Measurements from ENCODE around the gene ATF7. TPM values are rescaled to one million over a fixed set of nuclear protein-coding genes. Genes with fewer than 3 reads are reported as not detected.
A peak's percentile ranks its signal among the peaks of the same experiment; 100 is the strongest.

Gene ATF7
- total and polyA plus RNA-seq, 5 donors from 2014 or later = 11.6 to 41.0 (median 15.8) TPM

DNA sequence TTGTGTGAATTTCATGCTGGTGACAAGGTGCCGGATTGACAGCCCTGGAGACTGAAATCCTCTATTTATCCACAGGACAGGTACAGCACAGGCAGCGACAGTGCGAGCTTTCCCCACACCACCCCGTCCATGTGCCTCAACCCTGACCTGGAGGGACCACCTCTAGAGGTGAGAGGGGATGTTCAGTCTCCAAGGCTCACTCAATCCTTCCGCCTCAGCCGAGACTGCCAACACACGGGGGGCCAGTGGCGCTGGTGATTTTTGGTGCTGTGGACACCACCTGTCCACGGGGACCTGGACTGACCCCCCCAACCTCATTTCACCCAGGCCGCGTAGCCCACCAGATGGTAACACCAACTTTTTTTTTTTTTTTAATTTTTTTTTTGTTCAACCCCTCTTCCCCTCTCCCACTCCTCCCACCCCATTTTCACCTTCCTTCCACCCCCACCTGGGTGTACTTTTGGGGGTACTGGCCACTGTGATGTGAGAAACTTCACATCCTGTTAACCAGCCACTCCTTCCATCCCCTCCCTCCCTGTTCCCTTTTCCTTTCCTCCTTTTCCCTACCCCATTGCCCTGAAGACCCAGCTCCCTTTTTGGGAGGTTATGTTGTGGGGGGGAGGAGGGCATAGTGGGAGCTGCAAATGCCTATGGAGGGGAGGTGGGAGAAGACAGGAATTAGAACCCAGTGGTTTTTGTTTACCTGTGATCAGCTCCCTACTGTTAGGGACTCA, 161.3 kb downstream of the ATF7 start:
- peaks cover 99% of the 10 kb centered on the region for H3K36me3 ChIP-seq (ENCODE audit: control insufficient read depth, insufficient read depth, low read length)
- H3K27me3 ChIP-seq (ENCODE audit: control insufficient read depth, insufficient read depth, low read length) = no peaks in the 10 kb centered on the region
- ATAC-seq (ENCODE audit: low read depth in 2 of 2) = no peak
- H3K9me3 ChIP-seq (ENCODE audit: control insufficient read depth in 2 of 2, low read length in 2 of 2) = no peaks in the 10 kb centered on the region
- Mint-ChIP-seq H3K9me3 (no peaks in the 10 kb centered on the region), H3K27me3 (no peaks in the 10 kb centered on the region), H3K4me1 (peaks cover 12 to 47% (median 16%) of the 10 kb centered on the region in 4 donors), H3K27ac (peak overlapping the region in 1 of 3 donors; percentile 71), H3K4me3 (peak overlapping the region in 1 of 4 donors; percentile 73), H3K36me3 (peaks cover 65% of the 10 kb centered on the region)
- DNase-seq = no peak
- H3K4me3 ChIP-seq (ENCODE audit: low read depth, low read length) = no peak overlapping the region
- H3K4me1 ChIP-seq (ENCODE audit: control insufficient read depth, insufficient read depth, low read length, poor library complexity, severe bottlenecking) = no peaks in the 10 kb centered on the region
- H3K27ac ChIP-seq (ENCODE audit: insufficient read depth, low read length, poor library complexity, severe bottlenecking) = peak overlapping the region; percentile 30

DNA sequence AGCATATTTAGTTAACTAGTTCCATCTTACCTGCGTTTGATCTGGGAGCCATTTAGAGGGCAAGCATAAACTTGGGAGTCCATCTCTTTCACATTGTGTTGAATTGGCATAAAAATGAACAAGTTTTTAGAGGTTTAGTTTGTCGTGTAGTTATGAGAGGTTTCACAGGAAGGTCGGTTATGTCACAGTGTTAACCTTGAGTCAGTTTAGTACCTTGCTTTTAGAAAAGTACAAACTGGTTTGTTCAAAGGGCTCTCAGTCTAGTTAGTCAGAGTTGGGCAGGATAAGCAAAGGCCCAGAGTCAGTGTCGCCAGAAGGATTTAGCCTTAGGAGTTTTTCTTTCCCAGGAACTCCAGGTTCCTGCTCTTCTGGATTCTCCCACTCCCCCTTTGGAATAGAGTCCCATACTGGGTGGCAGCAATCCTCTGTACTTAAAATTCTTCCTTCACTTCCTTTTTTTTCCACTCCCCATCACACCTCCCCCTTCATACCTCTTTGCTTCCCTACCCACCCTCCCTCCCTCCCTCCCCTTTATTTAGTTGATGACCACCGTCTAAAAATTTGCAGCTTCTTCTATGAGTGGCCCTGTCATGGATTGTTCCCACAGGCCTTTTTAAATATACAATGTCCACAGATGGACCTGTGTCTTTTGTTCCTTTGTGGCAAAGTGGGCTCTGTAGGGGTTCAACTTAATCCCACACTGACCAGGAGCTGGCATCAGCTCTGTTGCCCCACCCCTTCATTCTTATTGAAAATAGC, 162.2 kb downstream of the ATF7 start:
- H3K27ac ChIP-seq (ENCODE audit: insufficient read depth, low read length, poor library complexity, severe bottlenecking) = no peak overlapping the region
- H3K9me3 ChIP-seq (ENCODE audit: control insufficient read depth in 2 of 2, low read length in 2 of 2) = no peaks in the 10 kb centered on the region
- Mint-ChIP-seq H3K4me1 (peaks cover 15 to 50% (median 19%) of the 10 kb centered on the region in 4 donors), H3K27ac (peak overlapping the region in 1 of 3 donors; percentile 9), H3K36me3 (peaks cover 70% of the 10 kb centered on the region), H3K4me3 (no peak overlapping the region), H3K9me3 (no peaks in the 10 kb centered on the region), H3K27me3 (no peaks in the 10 kb centered on the region)
- no peaks in the 10 kb centered on the region for H3K27me3 ChIP-seq (ENCODE audit: control insufficient read depth, insufficient read depth, low read length)
- H3K36me3 ChIP-seq (ENCODE audit: control insufficient read depth, insufficient read depth, low read length) = peaks cover 99% of the 10 kb centered on the region
- ATAC-seq (ENCODE audit: low read depth in 2 of 2) (no peak), DNase-seq (no peak)
- H3K4me3 ChIP-seq (ENCODE audit: low read depth, low read length) = no peak overlapping the region
- H3K4me1 ChIP-seq (ENCODE audit: control insufficient read depth, insufficient read depth, low read length, poor library complexity, severe bottlenecking) = no peaks in the 10 kb centered on the region

DNA sequence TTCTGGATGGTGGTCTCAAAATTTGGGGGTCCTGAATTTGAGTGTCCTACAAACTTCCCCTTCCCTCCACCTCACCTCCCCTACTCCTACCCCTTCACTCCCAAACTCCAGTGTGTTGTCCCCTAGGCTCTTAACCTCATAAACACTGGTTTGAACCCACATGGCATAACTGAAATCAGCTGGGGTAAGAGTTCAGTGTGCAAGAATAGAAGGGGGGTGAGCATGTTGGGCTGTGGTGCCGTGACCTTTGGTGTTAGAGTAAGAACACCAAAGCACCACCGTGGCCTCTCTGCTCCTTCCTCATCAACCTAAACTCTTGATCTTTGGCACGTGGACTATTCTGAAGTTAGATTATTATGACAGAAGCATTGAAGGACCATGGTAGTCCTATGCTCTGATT, 163.2 kb downstream of the ATF7 start:
- Mint-ChIP-seq H3K4me3 (no peak overlapping the region), H3K4me1 (peaks cover 16 to 52% (median 21%) of the 10 kb centered on the region in 4 donors), H3K27me3 (no peaks in the 10 kb centered on the region), H3K27ac (no peak overlapping the region), H3K36me3 (peaks cover 63% of the 10 kb centered on the region), H3K9me3 (no peaks in the 10 kb centered on the region)
- Histone ChIP-seq H3K4me1 (ENCODE audit: control insufficient read depth, insufficient read depth, low read length, poor library complexity, severe bottlenecking) (peaks cover 3% of the 10 kb centered on the region), H3K27me3 (ENCODE audit: control insufficient read depth, insufficient read depth, low read length) (no peaks in the 10 kb centered on the region), H3K27ac (ENCODE audit: insufficient read depth, low read length, poor library complexity, severe bottlenecking) (no peak overlapping the region), H3K9me3 (ENCODE audit: control insufficient read depth in 2 of 2, low read length in 2 of 2) (no peaks in the 10 kb centered on the region), H3K4me3 (ENCODE audit: low read depth, low read length) (no peak overlapping the region), H3K36me3 (ENCODE audit: control insufficient read depth, insufficient read depth, low read length) (peaks cover 100% of the 10 kb centered on the region)
- DNase-seq (no peak), ATAC-seq (ENCODE audit: low read depth in 2 of 2) (no peak)

GRCh38 chr12:53461591-53461990, 164.6 kb downstream of the ATF7 start:
- H3K27ac ChIP-seq (ENCODE audit: insufficient read depth, low read length, poor library complexity, severe bottlenecking) = no peak overlapping the region
- Mint-ChIP-seq H3K27ac (no peak overlapping the region), H3K4me3 (no peak overlapping the region), H3K9me3 (no peaks in the 10 kb centered on the region), H3K27me3 (no peaks in the 10 kb centered on the region), H3K36me3 (peaks cover 55% of the 10 kb centered on the region), H3K4me1 (peaks cover 16 to 50% (median 20%) of the 10 kb centered on the region in 4 donors)
- H3K4me1 ChIP-seq (ENCODE audit: control insufficient read depth, insufficient read depth, low read length, poor library complexity, severe bottlenecking) = peaks cover 3% of the 10 kb centered on the region
- no peak overlapping the region for H3K4me3 ChIP-seq (ENCODE audit: low read depth, low read length)
- no peak for ATAC-seq (ENCODE audit: low read depth in 2 of 2)
- H3K36me3 ChIP-seq (ENCODE audit: control insufficient read depth, insufficient read depth, low read length) = peaks cover 100% of the 10 kb centered on the region
- no peaks in the 10 kb centered on the region for H3K9me3 ChIP-seq (ENCODE audit: control insufficient read depth in 2 of 2, low read length in 2 of 2)
- H3K27me3 ChIP-seq (ENCODE audit: control insufficient read depth, insufficient read depth, low read length) = no peaks in the 10 kb centered on the region
- no peak for DNase-seq

GRCh38 chr12:53461059-53461458, 165.1 kb downstream of the ATF7 start:
- H3K27ac Mint-ChIP-seq = peak overlapping the region in 1 of 3 donors; percentile 39
- H3K4me1 Mint-ChIP-seq = peaks cover 16 to 48% (median 21%) of the 10 kb centered on the region in 4 donors

DNA sequence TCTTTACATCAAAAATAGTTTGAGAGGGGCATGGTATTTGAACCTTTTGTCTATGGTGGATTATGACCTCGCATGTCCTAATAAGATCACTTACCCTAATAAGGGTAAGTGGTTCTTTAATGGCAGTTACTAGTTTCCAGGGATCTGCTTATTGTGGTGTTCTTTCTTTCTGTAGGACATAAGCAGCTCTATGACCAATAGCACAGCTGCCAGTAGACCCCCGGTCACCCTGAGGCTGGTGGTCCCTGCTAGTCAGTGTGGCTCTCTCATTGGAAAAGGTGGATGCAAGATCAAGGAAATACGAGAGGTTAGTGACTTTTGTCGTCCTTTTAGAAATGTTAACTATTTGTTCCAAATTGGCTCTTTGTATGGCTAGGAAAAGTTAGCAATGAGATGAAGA, 167.1 kb downstream of the ATF7 start:
- H3K4me3 Mint-ChIP-seq = no peak overlapping the region

More at GRCh38 chr12:53461059-53461458, 165.1 kb downstream of the ATF7 start:
- ATAC-seq (ENCODE audit: low read depth in 2 of 2) (no peak), DNase-seq (no peak)
- H3K27ac ChIP-seq (ENCODE audit: insufficient read depth, low read length, poor library complexity, severe bottlenecking) = no peak overlapping the region
- peaks cover 3% of the 10 kb centered on the region for H3K4me1 ChIP-seq (ENCODE audit: control insufficient read depth, insufficient read depth, low read length, poor library complexity, severe bottlenecking)
- H3K4me3 ChIP-seq (ENCODE audit: low read depth, low read length) = no peak overlapping the region
- H3K4me3 Mint-ChIP-seq = peak overlapping the region in 1 of 4 donors; percentile 22
- H3K9me3 ChIP-seq (ENCODE audit: control insufficient read depth in 2 of 2, low read length in 2 of 2) = no peaks in the 10 kb centered on the region
- no peaks in the 10 kb centered on the region for H3K27me3 Mint-ChIP-seq
- H3K9me3 Mint-ChIP-seq = no peaks in the 10 kb centered on the region
- peaks cover 51% of the 10 kb centered on the region for H3K36me3 Mint-ChIP-seq
- peaks cover 100% of the 10 kb centered on the region for H3K36me3 ChIP-seq (ENCODE audit: control insufficient read depth, insufficient read depth, low read length)
- H3K27me3 ChIP-seq (ENCODE audit: control insufficient read depth, insufficient read depth, low read length) = no peaks in the 10 kb centered on the region

More for the DNA sequence above, 167.1 kb downstream of the ATF7 start:
- H3K27ac Mint-ChIP-seq = peak overlapping the region in 1 of 3 donors; percentile 44
- no peaks in the 10 kb centered on the region for H3K27me3 Mint-ChIP-seq
- H3K4me1 Mint-ChIP-seq = peaks cover 16 to 58% (median 32%) of the 10 kb centered on the region in 4 donors
- H3K27ac ChIP-seq (ENCODE audit: insufficient read depth, low read length, poor library complexity, severe bottlenecking) = no peak overlapping the region
- H3K4me3 ChIP-seq (ENCODE audit: low read depth, low read length) = no peak overlapping the region
- H3K36me3 Mint-ChIP-seq = peaks cover 60% of the 10 kb centered on the region
- H3K4me1 ChIP-seq (ENCODE audit: control insufficient read depth, insufficient read depth, low read length, poor library complexity, severe bottlenecking) = peaks cover 11% of the 10 kb centered on the region
- no peak for DNase-seq
- peaks cover 99% of the 10 kb centered on the region for H3K36me3 ChIP-seq (ENCODE audit: control insufficient read depth, insufficient read depth, low read length)
- peaks cover 0 to 2% (median 0%) of the 10 kb centered on the region in 7 donors for H3K9me3 Mint-ChIP-seq
- no peaks in the 10 kb centered on the region for H3K27me3 ChIP-seq (ENCODE audit: control insufficient read depth, insufficient read depth, low read length)
- ATAC-seq (ENCODE audit: low read depth in 2 of 2) = no peak
- H3K9me3 ChIP-seq (ENCODE audit: control insufficient read depth in 2 of 2, low read length in 2 of 2) = no peaks in the 10 kb centered on the region
